BE2C (cell line): ENCODE data around the gene C7orf25.

Experiments
- DNase-seq: peaks from one replicate; pipeline ENCODE4 v3.0.0-alpha.2; 2020
- H3K27me3 ChIP-seq: fragments of 250-450 bp; sonication (Bioruptor Pico); 2 replicates; pipeline ENCODE4 v1.5.1; 2020; ENCODE audit warnings: mild to moderate bottlenecking
- H3K36me3 ChIP-seq: fragments of 250-450 bp; sonication (Bioruptor Pico); 2 replicates; pipeline ENCODE4 v1.5.1; 2020; ENCODE audit warnings: mild to moderate bottlenecking
- H3K4me1 ChIP-seq: fragments of 250-450 bp; sonication (Bioruptor Pico); 2 replicates; pipeline ENCODE4 v1.5.1; 2020
- H3K4me3 ChIP-seq: 2 replicates; pipeline ENCODE4 v1.5.1; 2011; ENCODE audit warnings: low read depth, low read length
- H3K9me3 ChIP-seq: fragments of 250-450 bp; sonication (Bioruptor Pico); 2 replicates; pipeline ENCODE4 v1.5.1; 2020
- CTCF ChIP-seq: IDR thresholded peaks from 2 replicates; pipeline ENCODE4 v1.5.1; 2012; ENCODE audit warnings: mild to moderate bottlenecking, low read depth, low read length

C7orf25 gene

GRCh38 chr7:42952328-42952727, 40.5 kb upstream of the C7orf25 start:
- no peak for DNase-seq
- no peak for TF ChIP-seq CTCF
- no peaks in the 10 kb centered on the region for H3K27me3 ChIP-seq
- H3K9me3 ChIP-seq: no peaks in the 10 kb centered on the region; the same call in 1 of the 2 replicates
- no peaks in the 10 kb centered on the region for H3K4me1 ChIP-seq
- H3K4me3 ChIP-seq: no peak overlapping the region
- H3K36me3 ChIP-seq: no peaks in the 10 kb centered on the region

- no peaks in the 10 kb centered on the region for H3K36me3 ChIP-seq
- H3K4me3 ChIP-seq: no peak overlapping the region
- DNase-seq: no peak
- no peak for TF ChIP-seq CTCF
- H3K27me3 ChIP-seq: no peaks in the 10 kb centered on the region
- H3K4me1 ChIP-seq: no peaks in the 10 kb centered on the region
- H3K9me3 ChIP-seq: no peaks in the 10 kb centered on the region; the same call in 1 of the 2 replicates
Observed at GRCh38 chr7:42950417-42950816, 38.5 kb upstream of the C7orf25 start.

GRCh38 chr7:42947521-42947920, 35.7 kb upstream of the C7orf25 start:
- no peak overlapping the region for H3K4me3 ChIP-seq
- no peaks in the 10 kb centered on the region for H3K36me3 ChIP-seq
- H3K27me3 ChIP-seq: no peaks in the 10 kb centered on the region
- no peak for TF ChIP-seq CTCF
- H3K9me3 ChIP-seq: no peaks in the 10 kb centered on the region; the same call in 1 of the 2 replicates
- no peak for DNase-seq
- H3K4me1 ChIP-seq: no peaks in the 10 kb centered on the region

GRCh38 chr7:42946627-42946950, 34.7 kb upstream of the C7orf25 start:
- no peak for TF ChIP-seq CTCF
- Histone ChIP-seq H3K4me3 (no peak overlapping the region), H3K36me3 (no peaks in the 10 kb centered on the region), H3K4me1 (no peaks in the 10 kb centered on the region), H3K27me3 (no peaks in the 10 kb centered on the region), H3K9me3 (no peaks in the 10 kb centered on the region; the same call in 1 of the 2 replicates)
- no peak for DNase-seq

GRCh38 chr7:42945821-42946626, 34.2 kb upstream of the C7orf25 start:
- TF ChIP-seq CTCF: no peak
- no peak overlapping the region for H3K4me3 ChIP-seq

More at GRCh38 chr7:42945821-42946626, 34.2 kb upstream of the C7orf25 start:
- Histone ChIP-seq H3K9me3 (no peaks in the 10 kb centered on the region; the same call in 1 of the 2 replicates), H3K4me1 (no peaks in the 10 kb centered on the region), H3K36me3 (no peaks in the 10 kb centered on the region), H3K27me3 (no peaks in the 10 kb centered on the region)
- no peak for DNase-seq
